Neural progenitor cell (in vitro differentiated cells): ENCODE measurements around the gene CTSF.

Experiments used
- CTCF ChIP-seq: fragments of 200-600 bp; sonication (generic); IDR thresholded peaks from 2 replicates; pipeline ENCODE4 v1.5.1; 2017; ENCODE audit warnings: antibody characterized with exemption, mild to moderate bottlenecking
- EZH2 ChIP-seq: fragments of 200-600 bp; sonication (generic); IDR thresholded peaks from 2 replicates; pipeline ENCODE4 v1.6.1; 2017; ENCODE audit warnings: antibody characterized with exemption, mild to moderate bottlenecking, moderate library complexity
- EZH2phosphoT487 ChIP-seq: fragments of 200-600 bp; sonication (generic); IDR thresholded peaks from 2 replicates; pipeline ENCODE4 v1.6.1; 2017; ENCODE audit warnings: antibody characterized with exemption

GRCh38 chr11:66579017-66579606 lies 10.7 kb upstream of the CTSF start:
- TF ChIP-seq EZH2: peak; percentile 27
- TF ChIP-seq CTCF: peak; percentile 87
- TF ChIP-seq EZH2phosphoT487: no peak
